Erythroblast (primary cell): ENCODE data around the gene WDR45B.
"Not testable (repeated sequence)": the region's sequence is repeated elsewhere in the genome, so short reads cannot be mapped to it uniquely, and the experiment has no call there.

Source experiments
- DNase-seq, 2 experiments: peaks; one replicate each; lab custom pipeline; 2025; lab: John Stamatoyannopoulos, UW
- GATA1 ChIP-seq: IDR thresholded peaks from 2 replicates; pipeline ENCODE4 v1.6.1; 2011; ENCODE audit warnings: low read depth, mild to moderate bottlenecking, control low read depth, low read length, moderate library complexity
- POLR2A ChIP-seq: IDR thresholded peaks from 2 replicates; pipeline ENCODE4 v1.6.1; 2011; ENCODE audit warnings: mild to moderate bottlenecking, low read length

WDR45B gene

GRCh38 chr17:82590881-82591539 lies 57.2 kb downstream of the WDR45B start:
- DNase-seq: no peak
- TF ChIP-seq POLR2A (no peak), GATA1 (no peak)

DNA sequence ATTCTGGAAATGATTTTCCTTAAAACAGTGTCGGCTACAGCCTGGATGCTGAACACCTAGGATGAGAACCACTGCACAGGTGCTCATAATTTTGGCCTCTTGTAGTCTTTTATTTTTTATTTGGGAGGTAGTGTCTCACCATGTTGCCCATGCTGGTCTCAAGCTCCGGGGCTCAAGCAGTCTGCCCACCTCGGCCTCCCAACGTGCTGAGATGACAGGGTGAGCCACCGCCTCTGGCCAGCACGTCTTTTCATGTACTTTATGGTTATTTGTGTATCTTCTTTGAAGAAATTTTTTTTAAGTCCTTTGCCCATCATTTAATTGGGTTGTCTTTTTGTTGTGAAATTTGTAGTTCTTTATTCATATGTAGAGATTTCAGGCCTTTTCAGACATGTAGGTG lies 58.0 kb downstream of the WDR45B start:
- no peak for DNase-seq
- TF ChIP-seq POLR2A (no peak), GATA1 (no peak)

DNA sequence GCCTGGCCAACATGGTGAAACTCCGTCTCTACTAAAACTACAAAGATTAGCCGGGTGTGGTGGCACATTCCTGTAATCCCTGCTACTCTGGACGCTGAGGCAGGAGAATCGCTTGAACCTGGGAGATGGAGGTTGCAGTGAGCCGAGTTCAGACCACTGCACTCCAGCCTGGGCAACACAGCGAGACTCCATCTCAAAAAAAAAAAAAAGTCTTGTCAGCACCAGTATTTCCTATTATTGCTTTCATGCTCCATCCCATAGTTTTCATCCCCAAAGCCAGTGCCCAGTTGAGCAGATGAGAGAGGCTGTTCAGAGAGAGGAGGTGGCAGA lies 58.4 kb downstream of the WDR45B start:
- TF ChIP-seq GATA1 (no peak), POLR2A (no peak)
- no peak for DNase-seq

DNA sequence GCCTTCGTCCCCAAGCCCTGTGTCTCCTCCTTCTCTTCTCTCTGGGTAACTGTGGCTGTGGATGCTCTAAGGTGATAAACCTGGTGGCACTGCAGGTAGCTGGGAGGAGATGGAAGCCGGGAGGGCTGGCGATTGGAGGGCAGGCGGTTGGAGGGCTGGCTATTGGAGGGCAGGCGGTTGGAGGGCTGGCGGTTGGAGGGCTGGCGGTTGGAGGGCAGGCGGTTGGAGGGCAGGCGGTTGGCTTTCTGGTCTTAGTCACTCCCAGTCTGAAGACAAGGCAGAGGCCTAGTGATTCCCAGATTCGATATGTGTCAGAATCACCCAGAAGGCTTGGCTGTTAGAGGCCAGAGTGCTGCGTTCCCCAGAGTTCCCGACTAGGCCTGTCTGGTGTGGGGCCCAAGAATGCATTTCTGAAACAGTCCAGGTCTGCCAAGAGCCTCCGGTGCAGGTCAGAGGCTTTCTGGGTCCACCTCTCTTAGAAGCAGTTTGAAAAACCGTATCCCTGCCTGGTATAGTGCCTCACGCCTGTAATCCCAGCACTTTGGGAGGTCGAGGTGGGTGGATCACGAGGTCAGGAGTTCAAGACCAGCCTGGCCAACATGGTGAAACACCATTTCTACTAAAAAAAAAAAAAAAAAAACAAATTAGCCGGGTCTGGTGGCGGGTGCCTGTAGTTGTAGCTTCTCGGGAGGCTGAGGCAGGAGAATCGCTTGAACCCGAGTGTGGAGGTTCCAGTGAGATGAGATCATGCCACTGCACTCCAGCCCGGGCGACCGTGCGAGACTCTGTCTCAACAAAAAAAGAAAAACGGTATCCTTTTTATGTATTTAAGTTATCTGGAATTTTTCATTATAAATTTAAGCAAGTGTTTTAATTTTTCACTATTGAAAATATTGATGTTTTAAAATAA lies 59.7 kb downstream of the WDR45B start:
- TF ChIP-seq GATA1: no peak
- no peak for TF ChIP-seq POLR2A
- no peak for DNase-seq

DNA sequence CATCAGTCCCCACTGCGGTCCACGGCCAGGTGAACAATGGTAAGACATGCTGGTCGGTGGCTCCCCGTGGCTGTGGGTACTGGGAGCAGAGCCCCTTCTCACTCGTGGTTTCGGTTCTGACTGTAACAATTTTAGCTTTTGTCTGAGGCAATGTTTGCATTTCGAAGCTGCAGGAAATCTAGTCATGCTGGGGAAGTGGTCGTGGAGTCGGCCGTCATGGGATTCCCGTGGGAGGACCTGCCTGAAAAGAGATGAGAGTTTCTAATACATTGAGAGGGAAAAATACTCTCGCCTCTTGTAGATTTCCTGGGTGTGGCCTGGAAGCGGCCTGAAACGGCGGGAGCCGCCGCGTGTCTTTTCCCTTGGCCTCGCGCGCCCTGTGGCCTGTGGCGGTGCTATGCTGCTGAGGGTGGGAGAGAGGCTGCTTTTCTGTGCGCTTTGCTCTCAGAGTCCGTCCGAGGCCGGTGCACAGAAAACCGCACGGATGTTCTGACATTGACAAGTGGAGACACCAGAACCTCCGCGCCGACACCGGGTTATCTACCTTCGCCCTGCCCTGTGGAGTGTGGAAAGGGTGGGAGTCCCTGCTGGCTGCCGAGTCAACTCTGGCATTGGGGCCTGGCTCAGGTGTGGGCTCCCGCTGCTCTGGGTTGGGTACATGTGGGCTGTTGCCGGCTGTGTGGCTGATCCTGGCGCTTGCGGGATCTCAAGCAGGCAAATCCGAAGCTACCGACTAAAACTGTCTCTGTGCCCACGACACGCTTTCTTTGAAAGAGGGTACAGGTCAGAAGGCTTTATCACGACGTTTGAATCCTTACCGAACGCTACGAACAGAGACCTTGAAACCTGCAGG lies 60.8 kb downstream of the WDR45B start:
- DNase-seq: no peak

DNA sequence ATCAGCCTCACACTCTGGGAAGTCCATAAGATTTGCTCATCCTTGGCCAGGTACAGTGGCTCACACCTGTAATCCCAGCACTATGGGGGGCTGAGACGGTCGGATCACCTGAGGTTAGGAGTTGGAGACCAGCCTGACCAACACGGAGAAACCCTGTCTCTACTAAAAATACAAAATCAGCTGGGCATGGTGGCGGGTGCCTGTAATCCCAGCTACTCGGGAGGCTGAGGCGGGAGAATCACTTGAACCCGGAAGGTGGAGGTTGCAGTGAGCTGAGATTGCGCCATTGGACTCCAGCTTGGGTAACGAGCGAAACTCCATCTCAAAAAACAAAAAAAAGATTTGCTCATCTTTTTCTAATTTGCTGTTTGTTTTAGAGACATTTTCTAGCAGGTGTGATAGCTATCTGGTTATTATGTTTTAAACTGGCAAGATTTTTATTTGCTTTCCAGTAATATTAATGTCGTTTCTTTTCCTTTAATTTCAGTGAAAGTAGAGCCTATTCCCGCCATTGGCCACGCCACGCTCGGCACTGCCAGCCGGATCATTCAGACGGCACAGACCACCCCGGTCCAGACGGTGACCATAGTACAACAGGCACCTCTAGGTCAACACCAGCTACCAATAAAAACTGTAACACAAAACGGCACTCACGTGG lies 61.5 kb downstream of the WDR45B start:
- no peak for TF ChIP-seq POLR2A
- no peak for TF ChIP-seq GATA1
- no peak for DNase-seq

More for the DNA sequence above, 60.8 kb downstream of the WDR45B start:
- TF ChIP-seq POLR2A (no peak), GATA1 (no peak)

GRCh38 chr17:82585935-82586575 lies 62.2 kb downstream of the WDR45B start:
- peak; percentile 36 to 48 for DNase-seq

GRCh38 chr17:82583720-82584234 lies 64.5 kb downstream of the WDR45B start:
- DNase-seq: no peak
- TF ChIP-seq POLR2A: no peak
- TF ChIP-seq GATA1: no peak

- DNase-seq: no peak
- no peak for TF ChIP-seq POLR2A
- no peak for TF ChIP-seq GATA1
Observed at GRCh38 chr17:82582709-82583108, 65.5 kb downstream of the WDR45B start.

DNA sequence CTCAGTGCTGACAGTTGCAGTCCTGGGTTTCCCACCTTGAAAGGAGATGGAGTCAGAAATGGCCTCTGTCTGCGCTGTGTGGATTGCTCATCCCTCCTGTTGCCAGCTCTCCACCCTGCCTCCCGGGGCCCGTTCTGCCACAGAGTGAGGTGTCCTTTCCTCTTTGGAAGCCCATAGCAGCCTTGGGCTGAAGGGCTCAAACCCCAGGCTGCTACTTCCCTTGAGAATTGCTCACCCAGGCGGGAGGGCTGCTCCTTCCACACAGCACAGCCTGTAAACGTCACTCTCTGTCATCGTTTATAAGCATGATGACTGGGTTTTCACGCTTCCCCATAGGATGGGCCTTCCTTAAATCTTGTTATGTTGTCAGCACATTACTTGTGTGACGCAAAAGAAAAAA lies 66.0 kb downstream of the WDR45B start:
- no peak for DNase-seq
- TF ChIP-seq POLR2A: no peak
- no peak for TF ChIP-seq GATA1

GRCh38 chr17:82579969-82580368 lies 68.3 kb downstream of the WDR45B start:
- DNase-seq: not testable (repeated sequence)

- no peak for DNase-seq
- TF ChIP-seq POLR2A (no peak), GATA1 (no peak)
Observed at GRCh38 chr17:82577300-82577699, 70.9 kb downstream of the WDR45B start.

DNA sequence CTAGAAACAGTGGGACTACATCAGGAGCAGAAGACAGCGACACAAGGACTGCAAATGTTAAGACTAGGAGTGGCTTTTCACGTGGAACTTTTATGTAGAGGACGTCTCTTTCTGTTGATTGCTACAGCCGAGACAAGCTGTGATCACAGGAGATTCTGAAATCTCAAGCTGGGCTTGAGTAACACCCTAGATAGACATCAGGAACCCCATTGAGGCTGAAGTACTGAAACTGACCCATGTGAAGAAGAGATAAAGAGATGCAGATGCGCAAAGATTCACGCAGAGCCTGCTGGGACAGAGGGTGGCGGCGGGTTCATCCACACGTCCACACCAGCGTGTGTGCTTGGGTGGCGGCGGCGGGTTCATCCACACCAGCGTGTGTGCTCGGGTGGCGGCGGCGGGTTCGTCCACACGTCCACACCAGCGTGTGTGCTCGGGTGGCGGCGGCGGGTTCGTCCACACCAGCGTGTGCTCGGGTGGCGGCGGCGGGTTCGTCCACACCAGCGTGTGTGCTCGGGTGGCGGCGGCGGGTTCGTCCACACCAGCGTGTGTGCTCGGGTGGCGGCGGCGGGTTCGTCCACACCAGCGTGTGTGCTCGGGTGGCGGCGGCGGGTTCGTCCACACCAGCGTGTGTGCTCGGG lies 72.5 kb downstream of the WDR45B start:
- peak in 1 of 2 experiments; percentile 18 for DNase-seq
